Brain pericyte (primary cell): ENCODE measurements around the gene TFG.

Experiments
- DNase-seq: peaks from one replicate; pipeline ENCODE4 v3.0.0-alpha.2; 2012; ENCODE audit warnings: low read depth, low spot score

The TFG gene

GRCh38 chr3:100706365-100706764 lies 2.9 kb upstream of the TFG start:
- DNase-seq: no peak

- DNase-seq: no peak
Observed at GRCh38 chr3:100708644-100708988, 678 bp upstream of the TFG start.

- DNase-seq: no peak
Observed at GRCh38 chr3:100709842-100710260, 557 bp downstream of the TFG start.

GRCh38 chr3:100710261-100710968 lies 1.1 kb downstream of the TFG start:
- DNase-seq: no peak

- no peak for DNase-seq
Observed at GRCh38 chr3:100715176-100715575, 5.9 kb downstream of the TFG start.

GRCh38 chr3:100717063-100717462 lies 7.8 kb downstream of the TFG start:
- DNase-seq: no peak

- DNase-seq: no peak
Observed at GRCh38 chr3:100717637-100718487, 8.6 kb downstream of the TFG start.

- no peak for DNase-seq
Observed at GRCh38 chr3:100719136-100719535, 9.8 kb downstream of the TFG start.

GRCh38 chr3:100720426-100720825 lies 11.1 kb downstream of the TFG start:
- no peak for DNase-seq

GRCh38 chr3:100725935-100726513 lies 16.7 kb downstream of the TFG start:
- DNase-seq: no peak

GRCh38 chr3:100726706-100727105 lies 17.4 kb downstream of the TFG start:
- no peak for DNase-seq

GRCh38 chr3:100730524-100730923 lies 21.2 kb downstream of the TFG start:
- DNase-seq: no peak

- DNase-seq: no peak
Observed at GRCh38 chr3:100732435-100732834, 23.1 kb downstream of the TFG start.

GRCh38 chr3:100737334-100737733 lies 28.0 kb downstream of the TFG start:
- DNase-seq: no peak

GRCh38 chr3:100740207-100740606 lies 30.9 kb downstream of the TFG start:
- no peak for DNase-seq

GRCh38 chr3:100743535-100743934 lies 34.2 kb downstream of the TFG start:
- no peak for DNase-seq

- DNase-seq: no peak
Observed at GRCh38 chr3:100744671-100745070, 35.4 kb downstream of the TFG start.

- DNase-seq: no peak
Observed at GRCh38 chr3:100745617-100746016, 36.3 kb downstream of the TFG start.

- no peak for DNase-seq
Observed at GRCh38 chr3:100746092-100746491, 36.8 kb downstream of the TFG start.

GRCh38 chr3:100748220-100748619 lies 38.9 kb downstream of the TFG start:
- no peak for DNase-seq

GRCh38 chr3:100748967-100749366 lies 39.7 kb downstream of the TFG start:
- DNase-seq: no peak

GRCh38 chr3:100753846-100754245 lies 44.6 kb downstream of the TFG start:
- DNase-seq: no peak
